Loucy (cell line): ENCODE data around the gene NRXN3.

Source experiments
- EZH2phosphoT487 ChIP-seq: fragments of 200-600 bp; IDR thresholded peaks from 2 replicates; pipeline ENCODE4 v1.6.1; 2018; ENCODE audit warnings: antibody characterized with exemption, mild to moderate bottlenecking, moderate library complexity, borderline replicate concordance
- TF ChIP-seq, protein P1 (sequence below): fragments of 200-600 bp; sonication (generic); conservative IDR thresholded peaks from 2 replicates; pipeline ENCODE4 v1.5.1; 2014; ENCODE audit warnings: mild to moderate bottlenecking, antibody characterized with exemption, low read length

DNA sequence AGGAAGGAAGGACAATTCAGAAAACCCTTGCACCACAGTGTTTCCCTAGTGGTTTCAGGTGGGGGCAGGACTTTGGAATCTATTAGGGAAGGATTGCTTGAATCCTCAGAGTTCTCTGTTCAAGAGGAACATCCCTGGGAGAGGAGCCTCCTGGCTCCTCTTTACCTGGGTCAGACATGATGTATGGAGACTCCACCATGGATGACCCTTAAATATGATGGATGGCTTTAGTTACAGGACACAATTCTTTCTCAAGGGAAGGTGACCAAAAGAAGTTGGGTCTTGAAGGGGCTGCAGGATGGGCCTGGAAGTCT lies 396.6 kb downstream of the NRXN3 start:
- TF ChIP-seq, protein P1, sequence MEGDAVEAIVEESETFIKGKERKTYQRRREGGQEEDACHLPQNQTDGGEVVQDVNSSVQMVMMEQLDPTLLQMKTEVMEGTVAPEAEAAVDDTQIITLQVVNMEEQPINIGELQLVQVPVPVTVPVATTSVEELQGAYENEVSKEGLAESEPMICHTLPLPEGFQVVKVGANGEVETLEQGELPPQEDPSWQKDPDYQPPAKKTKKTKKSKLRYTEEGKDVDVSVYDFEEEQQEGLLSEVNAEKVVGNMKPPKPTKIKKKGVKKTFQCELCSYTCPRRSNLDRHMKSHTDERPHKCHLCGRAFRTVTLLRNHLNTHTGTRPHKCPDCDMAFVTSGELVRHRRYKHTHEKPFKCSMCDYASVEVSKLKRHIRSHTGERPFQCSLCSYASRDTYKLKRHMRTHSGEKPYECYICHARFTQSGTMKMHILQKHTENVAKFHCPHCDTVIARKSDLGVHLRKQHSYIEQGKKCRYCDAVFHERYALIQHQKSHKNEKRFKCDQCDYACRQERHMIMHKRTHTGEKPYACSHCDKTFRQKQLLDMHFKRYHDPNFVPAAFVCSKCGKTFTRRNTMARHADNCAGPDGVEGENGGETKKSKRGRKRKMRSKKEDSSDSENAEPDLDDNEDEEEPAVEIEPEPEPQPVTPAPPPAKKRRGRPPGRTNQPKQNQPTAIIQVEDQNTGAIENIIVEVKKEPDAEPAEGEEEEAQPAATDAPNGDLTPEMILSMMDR: no peak; the same call in 1 of the 2 replicates
- no peak for TF ChIP-seq EZH2phosphoT487
